ENCODE results near the gene APBB1.

Gene APBB1

GRCh38 chr11:6402061-6402470, 16.8 kb downstream of the APBB1 start:
- Histone ChIP-seq H3K27me3 (ENCODE audit: insufficient read depth, low read depth) (no peaks in the 10 kb centered on the region), H3K4me3 (IDR thresholded peaks at IDR 0.05; ENCODE audit: insufficient read depth, low read depth, low read length) (no peak overlapping the region), H2AFZ (ENCODE audit: low read depth) (peak overlapping the region; percentile 38; the same call in 1 of the 2 replicates), H3K9ac (no peak overlapping the region), H3K79me2 (ENCODE audit: insufficient read depth, low read depth) (no peaks in the 10 kb centered on the region), H3K4me1 (ENCODE audit: low read depth, poor library complexity, severe bottlenecking) (peaks cover 18% of the 10 kb centered on the region), H3K36me3 (ENCODE audit: insufficient read depth) (no peaks in the 10 kb centered on the region), H4K20me1 (ENCODE audit: insufficient read depth) (no peaks in the 10 kb centered on the region), H3K4me2 (peak overlapping the region; percentile 70), H3K27ac (no peak overlapping the region)
- TF ChIP-seq, protein P1, sequence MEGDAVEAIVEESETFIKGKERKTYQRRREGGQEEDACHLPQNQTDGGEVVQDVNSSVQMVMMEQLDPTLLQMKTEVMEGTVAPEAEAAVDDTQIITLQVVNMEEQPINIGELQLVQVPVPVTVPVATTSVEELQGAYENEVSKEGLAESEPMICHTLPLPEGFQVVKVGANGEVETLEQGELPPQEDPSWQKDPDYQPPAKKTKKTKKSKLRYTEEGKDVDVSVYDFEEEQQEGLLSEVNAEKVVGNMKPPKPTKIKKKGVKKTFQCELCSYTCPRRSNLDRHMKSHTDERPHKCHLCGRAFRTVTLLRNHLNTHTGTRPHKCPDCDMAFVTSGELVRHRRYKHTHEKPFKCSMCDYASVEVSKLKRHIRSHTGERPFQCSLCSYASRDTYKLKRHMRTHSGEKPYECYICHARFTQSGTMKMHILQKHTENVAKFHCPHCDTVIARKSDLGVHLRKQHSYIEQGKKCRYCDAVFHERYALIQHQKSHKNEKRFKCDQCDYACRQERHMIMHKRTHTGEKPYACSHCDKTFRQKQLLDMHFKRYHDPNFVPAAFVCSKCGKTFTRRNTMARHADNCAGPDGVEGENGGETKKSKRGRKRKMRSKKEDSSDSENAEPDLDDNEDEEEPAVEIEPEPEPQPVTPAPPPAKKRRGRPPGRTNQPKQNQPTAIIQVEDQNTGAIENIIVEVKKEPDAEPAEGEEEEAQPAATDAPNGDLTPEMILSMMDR (conservative IDR thresholded peaks at IDR 0.05; ENCODE audit: low read depth, low read length), result no peak

DNA sequence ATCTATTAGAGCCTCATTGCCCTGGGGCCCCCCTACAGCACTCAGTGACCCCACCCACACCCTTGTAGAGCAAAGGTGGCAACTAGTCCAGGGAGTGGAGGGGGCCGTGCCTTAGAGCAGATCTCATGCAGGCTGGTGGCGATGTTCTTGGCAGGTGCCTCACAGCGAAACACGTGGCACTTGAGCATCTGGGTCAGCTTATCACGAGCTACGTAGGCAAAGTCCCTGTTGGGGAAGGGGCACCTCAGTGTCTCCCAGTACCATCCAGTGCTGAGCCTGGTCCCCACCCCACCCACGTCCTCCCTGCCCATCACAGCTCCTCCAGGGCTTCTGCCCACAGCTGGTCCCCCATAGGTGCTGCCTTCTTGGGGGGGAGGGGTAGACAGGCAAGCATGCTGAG, 17.4 kb downstream of the APBB1 start:
- no peaks in the 10 kb centered on the region for H3K79me2 ChIP-seq (ENCODE audit: insufficient read depth, low read depth)
- TF ChIP-seq, protein P1 (conservative IDR thresholded peaks at IDR 0.05; ENCODE audit: low read depth, low read length), result no peak
- no peak overlapping the region for H3K4me2 ChIP-seq
- H4K20me1 ChIP-seq (ENCODE audit: insufficient read depth), result no peaks in the 10 kb centered on the region
- no peak overlapping the region for H3K4me3 ChIP-seq (IDR thresholded peaks at IDR 0.05; ENCODE audit: insufficient read depth, low read depth, low read length)
- H3K36me3 ChIP-seq (ENCODE audit: insufficient read depth), result no peaks in the 10 kb centered on the region
- H3K27ac ChIP-seq, result no peak overlapping the region
- no peak overlapping the region for H3K9ac ChIP-seq
- H3K27me3 ChIP-seq (ENCODE audit: insufficient read depth, low read depth), result no peaks in the 10 kb centered on the region
- H3K4me1 ChIP-seq (ENCODE audit: low read depth, poor library complexity, severe bottlenecking), result peaks cover 18% of the 10 kb centered on the region
- H2AFZ ChIP-seq (ENCODE audit: low read depth), result no peak overlapping the region

GRCh38 chr11:6400431-6401345, 18.2 kb downstream of the APBB1 start:
- no peaks in the 10 kb centered on the region for H3K36me3 ChIP-seq (ENCODE audit: insufficient read depth)
- no peak overlapping the region for H2AFZ ChIP-seq (ENCODE audit: low read depth)
- no peak overlapping the region for H3K9ac ChIP-seq
- no peaks in the 10 kb centered on the region for H3K79me2 ChIP-seq (ENCODE audit: insufficient read depth, low read depth)
- H3K4me3 ChIP-seq (IDR thresholded peaks at IDR 0.05; ENCODE audit: insufficient read depth, low read depth, low read length), result no peak overlapping the region
- H4K20me1 ChIP-seq (ENCODE audit: insufficient read depth), result no peaks in the 10 kb centered on the region
- TF ChIP-seq, protein P1 (conservative IDR thresholded peaks at IDR 0.05; ENCODE audit: low read depth, low read length), result no peak
- H3K27me3 ChIP-seq (ENCODE audit: insufficient read depth, low read depth), result no peaks in the 10 kb centered on the region
- peaks cover 18% of the 10 kb centered on the region for H3K4me1 ChIP-seq (ENCODE audit: low read depth, poor library complexity, severe bottlenecking)
- no peak overlapping the region for H3K27ac ChIP-seq
- no peak overlapping the region for H3K4me2 ChIP-seq

- Histone ChIP-seq H3K9ac (no peak overlapping the region), H3K4me2 (no peak overlapping the region), H2AFZ (ENCODE audit: low read depth) (no peak overlapping the region)
These were observed 21.3 kb downstream of the APBB1 start for GRCh38 chr11:6397636-6398035.

More at GRCh38 chr11:6397636-6398035, 21.3 kb downstream of the APBB1 start:
- peaks cover 7% of the 10 kb centered on the region for H3K4me1 ChIP-seq (ENCODE audit: low read depth, poor library complexity, severe bottlenecking)
- TF ChIP-seq, protein P1 (conservative IDR thresholded peaks at IDR 0.05; ENCODE audit: low read depth, low read length), result no peak
- no peak overlapping the region for H3K27ac ChIP-seq
- no peaks in the 10 kb centered on the region for H3K79me2 ChIP-seq (ENCODE audit: insufficient read depth, low read depth)
- H3K36me3 ChIP-seq (ENCODE audit: insufficient read depth), result no peaks in the 10 kb centered on the region
- H4K20me1 ChIP-seq (ENCODE audit: insufficient read depth), result no peaks in the 10 kb centered on the region
- no peak overlapping the region for H3K4me3 ChIP-seq (IDR thresholded peaks at IDR 0.05; ENCODE audit: insufficient read depth, low read depth, low read length)
- H3K27me3 ChIP-seq (ENCODE audit: insufficient read depth, low read depth), result no peaks in the 10 kb centered on the region
